Measurements from ENCODE around the gene TRA2B.

TRA2B gene

DNA sequence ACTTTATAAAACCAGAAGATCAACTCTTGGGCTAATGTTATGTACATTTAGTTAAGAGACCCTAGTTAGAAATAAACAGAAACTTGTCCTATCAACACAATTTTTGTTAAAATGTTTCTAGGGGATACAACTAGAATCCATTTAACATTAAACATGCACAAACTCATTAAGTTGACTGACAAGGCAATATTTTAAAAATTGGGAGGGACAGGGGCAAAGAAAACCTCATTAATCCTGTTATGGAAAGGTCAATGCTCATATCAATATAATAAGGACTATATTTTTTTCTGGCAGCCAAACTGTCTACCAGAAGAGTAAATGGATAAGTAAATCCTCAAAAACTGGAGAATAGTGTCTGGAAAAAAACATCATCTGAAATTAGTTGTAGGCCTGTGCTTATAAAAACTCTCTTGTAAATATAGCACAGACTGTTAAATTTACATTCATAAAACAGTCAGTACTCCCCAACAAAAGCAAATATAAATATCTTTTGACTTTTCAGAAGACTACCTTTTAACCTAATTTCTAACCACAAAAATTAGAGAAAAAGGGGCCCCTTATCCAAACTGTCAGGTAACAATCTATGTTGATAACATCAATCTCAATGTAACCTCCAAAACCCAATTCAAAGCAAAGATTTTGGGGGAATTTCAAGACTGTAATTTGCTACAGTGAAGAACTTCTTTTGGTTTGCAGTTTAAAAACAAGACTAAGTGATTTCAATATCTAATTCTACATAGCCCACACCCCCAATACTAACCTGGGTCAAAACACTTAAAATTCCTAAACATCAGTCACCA lies 4.2 kb downstream of the TRA2B start:
- Histone ChIP-seq H3K9me3 (no peaks in the 10 kb centered on the region), H3K4me1 (peaks cover 19% of the 10 kb centered on the region), H3K36me3 (peaks cover 70% of the 10 kb centered on the region), H3K27me3 (no peaks in the 10 kb centered on the region), H3K4me3 (ENCODE audit: low read depth, low read length) (peak overlapping the region; percentile 96)
- TF ChIP-seq, protein P1, sequence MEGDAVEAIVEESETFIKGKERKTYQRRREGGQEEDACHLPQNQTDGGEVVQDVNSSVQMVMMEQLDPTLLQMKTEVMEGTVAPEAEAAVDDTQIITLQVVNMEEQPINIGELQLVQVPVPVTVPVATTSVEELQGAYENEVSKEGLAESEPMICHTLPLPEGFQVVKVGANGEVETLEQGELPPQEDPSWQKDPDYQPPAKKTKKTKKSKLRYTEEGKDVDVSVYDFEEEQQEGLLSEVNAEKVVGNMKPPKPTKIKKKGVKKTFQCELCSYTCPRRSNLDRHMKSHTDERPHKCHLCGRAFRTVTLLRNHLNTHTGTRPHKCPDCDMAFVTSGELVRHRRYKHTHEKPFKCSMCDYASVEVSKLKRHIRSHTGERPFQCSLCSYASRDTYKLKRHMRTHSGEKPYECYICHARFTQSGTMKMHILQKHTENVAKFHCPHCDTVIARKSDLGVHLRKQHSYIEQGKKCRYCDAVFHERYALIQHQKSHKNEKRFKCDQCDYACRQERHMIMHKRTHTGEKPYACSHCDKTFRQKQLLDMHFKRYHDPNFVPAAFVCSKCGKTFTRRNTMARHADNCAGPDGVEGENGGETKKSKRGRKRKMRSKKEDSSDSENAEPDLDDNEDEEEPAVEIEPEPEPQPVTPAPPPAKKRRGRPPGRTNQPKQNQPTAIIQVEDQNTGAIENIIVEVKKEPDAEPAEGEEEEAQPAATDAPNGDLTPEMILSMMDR (IDR thresholded peaks at IDR 0.05; ENCODE audit: low read depth, low read length), result no peak
- DNase-seq, result no peak

DNA sequence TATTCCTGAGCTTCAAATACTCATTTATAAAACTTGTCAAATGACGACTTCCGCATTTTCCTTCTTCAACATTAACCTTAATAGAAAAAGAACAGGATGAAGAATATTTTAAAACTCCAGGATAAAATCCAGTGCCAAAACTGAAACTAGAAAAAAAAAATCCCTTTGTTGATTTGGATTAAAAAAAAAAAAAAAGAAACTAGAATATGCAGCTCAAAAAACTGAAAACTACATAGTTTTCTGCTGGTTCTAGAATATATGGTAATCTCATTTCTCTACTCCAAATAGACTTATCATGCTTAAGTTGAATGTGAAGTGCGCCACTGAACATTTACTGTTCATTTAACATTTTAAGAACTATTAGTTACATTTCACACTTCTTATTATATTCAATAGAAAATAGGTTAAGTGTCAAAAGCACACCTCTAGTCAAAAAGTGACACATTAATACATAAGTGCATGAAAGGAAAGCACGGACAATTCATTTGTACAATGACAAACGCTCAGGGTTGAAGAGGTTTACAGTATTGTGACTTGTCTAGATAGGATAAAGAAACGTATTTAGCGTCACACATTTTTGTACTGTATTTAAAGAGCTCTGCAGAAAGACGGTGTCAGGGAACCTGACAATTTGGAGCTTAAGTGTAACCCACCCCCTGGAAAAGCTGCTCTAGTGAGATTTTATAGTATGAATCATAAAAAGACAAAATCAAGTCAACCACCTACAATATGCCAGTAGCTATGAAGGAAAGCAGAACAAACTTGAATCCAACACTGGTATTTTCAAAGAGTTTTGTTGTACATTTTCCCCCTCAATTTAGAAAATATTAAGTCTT lies 5.8 kb downstream of the TRA2B start:
- DNase-seq, result no peak
- H3K27me3 ChIP-seq, result no peaks in the 10 kb centered on the region
- H3K9me3 ChIP-seq, result no peaks in the 10 kb centered on the region
- TF ChIP-seq, protein P1 (IDR thresholded peaks at IDR 0.05; ENCODE audit: low read depth, low read length), result no peak
- peaks cover 19% of the 10 kb centered on the region for H3K4me1 ChIP-seq
- peak overlapping the region; percentile 96 for H3K4me3 ChIP-seq (ENCODE audit: low read depth, low read length)
- H3K36me3 ChIP-seq, result peaks cover 81% of the 10 kb centered on the region

DNA sequence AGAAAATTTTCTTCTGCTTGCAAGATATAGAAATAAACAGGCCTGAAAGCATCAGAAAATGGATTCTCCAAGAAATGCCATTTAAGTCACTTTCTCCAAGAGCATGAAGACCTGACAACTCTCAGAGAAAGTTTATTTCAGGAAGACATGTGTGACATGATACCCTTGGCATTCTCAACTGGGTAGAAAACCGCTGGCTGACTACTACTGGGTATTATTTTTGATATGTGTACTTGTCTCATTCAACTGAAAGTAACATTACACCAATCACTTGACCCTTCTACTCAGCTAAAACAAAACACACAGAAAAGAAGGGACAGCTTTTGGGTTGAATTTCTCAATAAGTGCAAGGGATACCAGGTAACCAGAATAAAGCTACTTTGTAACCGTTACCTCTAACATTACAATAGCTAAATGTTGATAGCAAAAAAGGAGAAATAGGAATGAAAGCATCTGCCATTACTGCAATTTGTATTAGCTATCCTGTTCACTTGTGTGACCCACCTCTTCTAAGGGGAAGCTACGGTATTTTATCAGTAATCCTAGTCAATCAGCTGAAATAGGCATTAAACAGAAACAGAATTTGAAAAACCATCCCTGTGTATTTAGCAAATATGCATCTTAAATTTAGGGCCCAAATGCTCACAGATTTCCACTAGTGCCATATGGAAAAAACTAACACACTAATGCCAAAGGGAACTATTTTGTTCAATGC lies 7.3 kb downstream of the TRA2B start:
- DNase-seq, result no peak
- no peaks in the 10 kb centered on the region for H3K9me3 ChIP-seq
- peaks cover 81% of the 10 kb centered on the region for H3K36me3 ChIP-seq
- H3K27me3 ChIP-seq, result no peaks in the 10 kb centered on the region
- H3K4me1 ChIP-seq, result peaks cover 19% of the 10 kb centered on the region
- H3K4me3 ChIP-seq (ENCODE audit: low read depth, low read length), result no peak overlapping the region; the same call in 1 of the 2 replicates
- TF ChIP-seq, protein P1 (IDR thresholded peaks at IDR 0.05; ENCODE audit: low read depth, low read length), result no peak

DNA sequence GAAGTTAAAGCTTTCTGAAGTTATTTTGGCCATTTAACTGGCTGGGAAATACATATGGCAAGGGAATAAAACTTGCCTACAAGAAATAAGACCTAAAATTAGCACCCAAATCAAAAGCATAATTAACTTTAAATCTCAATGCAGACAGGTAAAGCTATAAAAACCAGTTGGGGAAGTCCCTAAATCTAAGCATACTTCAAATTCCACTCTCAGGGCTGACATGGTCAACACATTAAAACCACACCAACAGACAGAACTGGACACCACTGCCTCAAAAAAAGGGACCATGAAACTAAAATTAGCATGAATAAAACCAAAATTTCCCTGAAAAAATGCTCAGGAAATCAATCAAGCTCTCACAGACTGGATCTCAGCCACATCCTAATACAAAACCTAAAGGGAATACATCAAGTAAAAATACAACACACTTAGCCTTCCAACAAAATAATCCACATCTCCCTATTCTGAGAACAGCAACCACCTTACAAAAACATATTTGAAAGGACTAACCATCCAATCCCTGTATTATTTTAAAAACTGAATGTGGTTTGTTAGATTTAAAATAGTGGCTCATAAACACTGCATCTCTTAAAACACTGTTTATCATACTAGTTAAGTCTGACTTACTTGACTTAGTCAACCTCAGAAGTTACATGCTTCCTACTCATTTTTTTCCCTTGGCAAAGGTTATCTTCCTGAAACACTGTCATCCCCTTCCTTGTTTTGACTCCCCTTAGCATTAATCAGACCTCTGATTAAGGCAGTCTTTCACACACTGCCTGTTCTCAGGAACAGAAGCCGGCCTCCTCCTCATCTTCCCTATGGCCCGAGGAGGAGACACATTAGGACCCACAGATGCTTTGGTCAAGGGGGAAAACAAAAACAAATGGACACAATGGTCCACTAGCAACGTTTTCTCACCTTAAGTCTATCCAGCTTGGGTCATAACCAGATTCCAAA lies 8.3 kb downstream of the TRA2B start:
- Histone ChIP-seq H3K4me3 (ENCODE audit: low read depth, low read length) (peak overlapping the region; percentile 3; the same call in 1 of the 2 replicates), H3K36me3 (peaks cover 84% of the 10 kb centered on the region), H3K27me3 (no peaks in the 10 kb centered on the region), H3K4me1 (peaks cover 19% of the 10 kb centered on the region), H3K9me3 (no peaks in the 10 kb centered on the region)
- TF ChIP-seq, protein P1 (IDR thresholded peaks at IDR 0.05; ENCODE audit: low read depth, low read length), result no peak
- no peak for DNase-seq

DNA sequence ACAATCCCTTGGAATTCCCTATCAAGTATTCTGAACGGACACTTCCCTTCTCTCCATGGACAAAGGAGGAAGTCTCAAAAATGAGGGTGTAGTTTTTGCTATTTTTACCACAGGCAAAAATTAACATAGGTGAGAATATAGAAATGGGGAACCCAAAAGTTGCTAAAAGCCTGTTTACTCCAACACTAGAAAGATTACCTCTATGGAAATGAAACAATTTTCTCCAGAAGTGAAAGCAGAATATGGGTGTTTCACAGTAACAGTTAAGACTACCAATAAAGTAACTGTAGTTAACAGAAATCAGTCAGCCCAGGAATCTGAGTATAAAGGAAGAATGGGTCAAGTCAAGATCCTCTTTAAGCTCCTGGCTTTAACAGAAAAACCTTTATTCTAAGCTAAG lies 9.3 kb downstream of the TRA2B start:
- no peaks in the 10 kb centered on the region for H3K27me3 ChIP-seq
- DNase-seq, result no peak
- H3K36me3 ChIP-seq, result peaks cover 88% of the 10 kb centered on the region
- no peaks in the 10 kb centered on the region for H3K9me3 ChIP-seq
- H3K4me3 ChIP-seq (ENCODE audit: low read depth, low read length), result no peak overlapping the region
- TF ChIP-seq, protein P1 (IDR thresholded peaks at IDR 0.05; ENCODE audit: low read depth, low read length), result no peak
- H3K4me1 ChIP-seq, result peaks cover 19% of the 10 kb centered on the region

Measured in BE2C (cell line).